ENCODE data around the gene FAM221B.

FAM221B gene

DNA sequence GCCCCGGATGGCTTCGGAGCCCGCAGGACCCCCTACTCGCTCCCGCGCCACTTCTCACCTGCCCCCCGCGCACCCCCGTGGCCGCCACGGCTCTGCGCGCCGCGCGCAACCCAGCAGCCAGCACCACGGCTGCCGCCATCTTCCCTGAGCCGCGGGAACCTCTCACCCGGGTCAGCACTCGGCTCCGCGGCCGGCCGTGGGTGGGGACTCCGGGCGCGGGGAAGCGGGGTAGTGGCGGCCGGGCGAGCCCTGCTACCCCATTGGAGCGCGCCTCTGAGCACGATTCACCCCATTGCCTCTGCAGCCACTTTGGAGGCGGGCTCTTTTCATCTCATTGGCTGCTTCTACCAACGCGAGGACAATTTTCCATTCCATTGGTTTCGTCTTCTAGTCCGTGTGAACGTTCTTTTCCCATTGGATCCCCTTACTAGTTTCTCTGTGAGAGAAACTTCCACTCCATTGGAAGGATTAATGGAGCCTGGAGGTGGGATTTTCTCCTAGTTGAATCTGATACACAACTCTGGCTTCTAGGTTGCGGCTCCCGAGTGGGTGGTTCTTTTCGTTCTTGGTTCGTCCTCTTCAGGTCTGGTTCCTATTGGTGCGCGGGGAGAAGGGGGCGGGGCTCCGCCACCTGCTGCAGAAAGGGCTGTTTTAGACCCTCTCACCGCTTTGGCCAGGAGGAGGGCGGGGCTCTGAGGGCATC is 13.5 kb downstream of the FAM221B start, which contains the start of gene HINT2:
Gene HINT2 (minus strand): TSS at position 202 of the 703 bp plus-strand sequence. CDS start 63 bp downstream, at position 139.
- peak; percentile 99 for DNase-seq

DNA sequence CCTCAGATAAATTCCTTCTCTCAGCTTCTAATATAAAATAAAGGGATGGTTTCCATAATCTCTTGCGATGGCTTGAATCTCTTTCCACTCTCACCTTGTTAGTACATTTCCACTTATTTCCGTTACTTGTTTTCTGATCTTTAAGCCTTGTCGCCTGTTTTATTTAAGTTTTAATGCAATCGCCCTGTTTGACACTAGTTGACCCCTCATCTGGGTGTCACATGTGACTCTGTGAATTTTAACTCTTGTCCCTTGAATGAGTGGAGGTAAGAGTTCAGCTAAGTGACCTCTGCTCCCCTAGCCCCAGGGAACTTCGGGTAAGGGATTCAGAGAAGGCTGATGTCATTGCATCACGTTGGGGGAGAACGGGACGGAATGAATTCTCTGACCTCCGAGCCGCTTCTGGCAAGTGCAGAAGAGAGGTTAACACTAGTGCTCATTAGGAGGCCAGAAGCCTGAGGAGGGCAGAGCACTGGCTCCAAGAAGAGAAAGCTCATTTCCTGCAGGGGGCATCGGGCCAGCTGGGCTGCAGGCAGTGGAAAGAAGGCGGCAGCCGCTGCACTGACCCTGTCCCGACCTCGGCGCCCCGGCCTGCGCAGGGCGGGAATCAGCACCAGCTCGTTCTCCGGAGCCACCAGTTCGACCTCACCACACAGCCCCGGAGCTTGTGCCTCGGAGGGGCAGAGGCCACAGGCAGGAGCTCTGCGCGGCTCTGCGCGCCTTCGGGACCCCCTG is 14.3 kb downstream of the FAM221B start:
- peak; percentile 50 for DNase-seq

DNA sequence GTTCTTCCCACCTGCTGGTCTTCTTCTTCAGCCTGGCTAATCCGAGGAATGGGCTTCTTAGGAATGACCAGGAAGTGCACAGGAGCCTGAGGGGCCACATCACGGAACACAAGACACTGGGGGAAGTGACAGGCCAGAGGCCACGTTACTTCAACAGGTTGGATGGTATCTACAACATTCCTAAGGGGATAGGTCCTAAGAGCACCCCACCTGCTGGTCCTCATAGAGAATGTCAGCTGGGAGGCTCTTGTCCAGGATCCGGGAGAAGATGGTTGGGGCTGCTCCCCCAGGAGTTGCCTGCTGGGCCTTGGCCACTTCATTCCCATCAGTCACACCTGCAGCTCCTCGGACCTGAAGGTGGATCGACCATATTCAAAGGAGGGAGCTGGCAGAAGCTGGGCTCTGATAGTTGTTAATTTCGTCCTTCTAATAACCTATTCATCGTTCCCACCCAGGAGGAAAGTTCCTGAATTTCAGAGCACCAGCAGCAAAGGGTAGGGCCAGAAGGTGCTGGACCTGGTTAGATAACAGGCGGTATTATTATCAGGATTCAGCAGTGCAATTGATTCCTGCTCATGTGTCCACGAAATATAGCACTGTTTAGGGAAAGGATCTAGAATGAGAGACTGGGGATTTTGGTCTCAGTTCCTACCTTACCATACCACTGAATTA is 15.0 kb downstream of the FAM221B start:
- DNase-seq, result no peak

DNA sequence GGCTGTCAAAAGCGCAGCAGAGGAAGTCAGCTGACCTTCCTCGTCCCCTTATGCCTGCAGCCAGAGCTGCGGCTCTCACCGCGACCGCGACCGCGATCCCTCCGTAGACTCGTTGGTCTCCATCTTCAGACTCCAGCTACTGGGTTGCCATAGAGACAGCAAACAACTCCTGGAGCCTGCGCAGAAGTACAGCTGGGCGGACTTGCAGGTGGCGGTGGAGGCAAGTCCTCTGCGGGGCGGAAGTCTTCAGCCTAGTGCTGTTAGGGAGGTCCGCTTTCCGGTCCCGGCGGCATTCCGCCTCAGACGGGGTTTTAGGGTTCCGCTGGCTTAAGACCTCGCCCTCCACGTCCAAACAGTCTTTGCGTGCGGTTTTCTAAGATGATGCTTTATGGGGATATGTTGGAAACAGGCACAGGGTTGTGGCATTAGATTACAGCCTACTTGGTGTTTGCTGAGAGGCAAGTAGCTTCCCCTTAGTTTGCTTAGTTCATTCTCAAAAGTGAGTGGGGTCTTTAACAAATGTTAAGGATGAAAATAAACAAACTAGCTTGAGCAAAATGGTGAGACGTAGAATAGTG is 16.4 kb downstream of the FAM221B start, which contains the start of gene SPAG8:
Gene SPAG8 (minus strand): TSS at position 238 of the 578 bp plus-strand sequence. CDS start 115 bp downstream, at position 123.
- DNase-seq, result peak; percentile 95

DNA sequence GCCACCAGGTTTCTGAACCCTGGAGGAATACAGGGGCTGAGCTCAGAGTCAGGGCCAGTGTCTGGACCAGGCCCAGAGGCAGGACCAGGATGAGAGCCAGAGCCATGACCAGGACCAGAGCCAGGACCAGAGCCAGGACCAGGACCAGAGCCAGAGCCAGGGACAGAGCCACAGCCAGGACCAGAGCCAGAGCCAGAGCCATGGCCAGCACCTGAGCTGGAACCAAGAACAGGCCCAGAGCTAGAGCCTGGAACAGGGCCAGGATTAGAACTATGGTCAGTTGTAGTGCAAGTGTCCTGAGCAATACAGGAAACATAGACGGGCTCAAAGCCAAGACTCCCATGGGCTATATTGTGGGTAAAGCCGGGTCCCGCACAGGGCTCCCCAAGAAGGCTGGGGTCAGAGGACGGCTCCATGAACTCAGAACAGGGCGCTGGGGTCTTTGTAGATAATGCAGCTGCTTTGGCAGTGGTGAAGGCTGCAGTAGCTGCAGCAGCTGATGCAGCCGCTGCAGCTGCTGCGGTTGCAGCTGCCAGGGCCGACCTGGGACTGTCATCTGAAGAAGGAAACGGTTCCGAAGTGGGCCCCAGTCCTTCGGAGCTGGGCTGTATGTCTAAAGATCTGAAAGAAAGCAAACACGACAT is 17.0 kb downstream of the FAM221B start:
- no peak for DNase-seq

DNA sequence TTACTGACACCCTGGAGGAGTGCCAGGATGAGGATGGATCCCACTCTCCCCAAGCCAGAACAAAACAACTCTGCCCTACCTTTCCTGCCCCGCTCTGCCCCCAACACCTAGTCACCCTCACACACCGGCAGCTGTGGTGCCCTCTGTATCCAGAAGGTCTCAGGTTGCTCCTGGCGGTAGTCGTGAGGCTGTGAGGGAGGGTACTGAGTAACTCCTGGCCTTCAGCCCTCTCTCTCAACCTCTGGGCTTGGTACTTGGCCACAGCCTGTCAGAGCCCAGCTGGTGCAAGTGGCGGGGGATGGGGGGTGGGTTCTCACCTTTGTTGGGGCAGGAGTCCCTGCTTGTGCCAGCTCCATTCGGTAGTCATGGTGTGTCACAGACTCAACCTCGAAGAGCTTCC is 18.4 kb downstream of the FAM221B start:
- DNase-seq, result no peak

DNA sequence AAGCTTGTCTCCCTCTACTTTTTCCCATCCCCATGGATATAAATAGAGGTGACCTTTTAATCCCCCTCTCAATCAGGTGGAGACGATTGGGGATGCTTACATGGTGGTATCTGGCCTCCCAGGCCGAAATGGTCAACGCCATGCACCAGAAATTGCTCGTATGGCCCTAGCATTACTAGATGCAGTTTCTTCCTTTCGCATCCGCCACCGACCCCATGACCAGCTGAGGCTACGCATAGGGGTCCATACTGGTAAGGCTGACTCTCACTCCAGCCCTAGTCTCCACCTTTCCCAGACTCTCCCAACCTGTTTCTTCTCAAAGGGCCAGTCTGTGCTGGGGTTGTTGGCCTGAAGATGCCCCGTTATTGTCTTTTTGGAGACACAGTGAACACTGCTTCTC is 20.1 kb downstream of the FAM221B start:
- DNase-seq, result no peak

DNA sequence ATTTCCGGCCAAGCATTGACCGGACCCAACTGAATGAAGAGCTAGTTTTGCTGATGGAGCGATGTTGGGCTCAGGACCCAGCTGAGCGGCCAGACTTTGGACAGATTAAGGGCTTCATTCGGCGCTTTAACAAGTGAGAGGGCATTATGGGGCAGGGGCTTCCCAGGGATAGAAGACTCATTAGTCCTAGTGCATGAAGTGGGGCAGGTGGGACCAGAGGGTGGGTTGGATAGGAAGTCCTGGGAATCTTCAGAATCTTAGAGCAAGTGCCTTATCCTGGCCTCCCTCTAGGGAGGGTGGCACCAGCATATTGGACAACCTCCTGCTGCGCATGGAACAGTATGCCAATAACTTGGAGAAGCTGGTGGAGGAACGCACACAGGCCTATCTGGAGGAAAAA is 22.4 kb downstream of the FAM221B start:
- no peak for DNase-seq

DNA sequence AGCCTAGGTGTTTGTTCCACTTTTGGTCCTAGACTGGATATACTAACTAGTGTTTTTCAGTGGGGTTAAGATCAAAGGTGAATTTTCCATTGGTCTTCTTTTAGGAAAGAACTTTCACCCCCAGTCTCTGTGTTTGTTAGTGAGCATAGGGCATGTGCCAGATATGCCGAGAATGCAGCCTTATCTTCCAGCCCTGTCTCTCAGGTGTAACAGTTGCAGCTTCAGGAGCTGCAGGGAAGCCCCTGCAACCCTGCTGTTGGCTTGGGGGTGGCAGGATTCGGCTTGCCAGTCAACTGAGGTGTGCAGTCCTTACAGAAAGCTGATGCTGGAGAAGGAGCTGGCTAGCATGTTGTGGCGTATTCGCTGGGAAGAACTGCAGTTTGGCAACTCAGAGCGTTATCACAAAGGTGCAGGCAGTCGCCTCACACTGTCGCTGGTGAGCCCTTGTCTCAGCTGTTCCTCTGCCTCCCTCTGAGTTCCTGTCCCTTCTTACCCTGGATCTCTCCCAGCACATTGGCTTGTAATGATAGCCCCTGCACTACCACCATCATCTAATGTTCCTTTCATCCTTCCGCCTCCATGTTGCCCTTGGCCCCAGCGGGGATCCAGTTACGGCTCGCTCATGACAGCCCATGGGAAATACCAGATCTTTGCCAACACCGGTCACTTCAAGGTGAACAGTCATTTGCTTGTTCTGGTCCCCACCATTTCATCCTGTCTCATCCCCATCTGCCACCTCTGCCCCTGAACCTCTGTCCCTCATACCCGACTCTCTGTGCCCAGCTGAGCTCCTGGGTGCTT is 27.0 kb downstream of the FAM221B start:
- DNase-seq, result no peak

DNA sequence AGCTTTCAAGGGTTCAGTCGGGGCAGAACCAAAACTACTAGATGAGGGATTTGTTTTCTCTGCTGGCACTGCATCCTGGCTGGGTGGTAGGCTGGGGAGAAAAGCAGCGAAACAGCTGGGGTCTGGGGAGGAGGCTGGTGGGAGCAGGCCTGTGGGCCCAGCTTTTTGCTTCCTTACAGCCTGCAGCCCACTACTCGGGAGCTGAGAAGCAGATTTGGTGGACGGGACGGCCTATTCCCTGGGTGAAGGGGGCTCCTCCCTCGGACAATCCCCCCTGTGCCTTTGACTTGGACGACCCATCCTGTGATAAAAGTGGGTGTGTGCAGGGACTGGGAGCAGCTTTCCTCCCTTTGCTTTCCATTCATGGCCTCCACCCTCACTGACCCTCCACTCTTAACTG is 28.0 kb downstream of the FAM221B start:
- DNase-seq, result no peak

DNA sequence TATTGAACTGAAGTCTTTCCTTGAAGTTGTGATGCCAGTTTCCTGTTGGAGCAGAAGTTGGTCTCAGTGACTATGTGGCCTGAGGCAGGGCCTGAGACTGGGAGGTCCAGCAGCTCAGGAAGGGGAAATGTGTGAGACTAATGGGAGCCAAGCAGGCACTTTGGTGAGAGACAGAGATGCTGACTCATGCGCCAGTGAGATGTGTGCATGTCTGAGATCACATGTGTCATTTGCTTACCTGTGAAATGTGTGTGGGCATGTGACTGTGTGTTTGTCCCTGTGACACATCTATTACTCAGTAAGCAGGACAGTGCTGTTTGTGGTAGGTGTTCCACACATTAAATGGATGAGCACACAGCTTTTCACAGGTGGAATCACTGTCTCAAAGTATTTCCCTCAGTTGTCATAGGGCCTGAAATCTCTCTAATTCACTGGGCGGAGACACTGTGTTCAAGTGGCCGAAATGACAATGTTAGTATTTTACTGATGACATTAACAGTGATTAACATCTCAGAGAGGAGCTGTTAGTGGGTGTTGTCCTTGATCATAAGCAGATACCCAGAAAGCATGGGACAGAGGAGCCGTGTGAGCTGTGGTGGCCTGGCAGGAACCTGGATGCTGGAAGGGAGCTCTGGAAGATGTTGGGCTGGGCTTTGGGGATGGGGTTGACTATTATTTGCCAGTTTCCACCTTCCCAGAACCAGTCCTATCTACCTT is 29.7 kb downstream of the FAM221B start:
- DNase-seq, result peak; percentile 62

DNA sequence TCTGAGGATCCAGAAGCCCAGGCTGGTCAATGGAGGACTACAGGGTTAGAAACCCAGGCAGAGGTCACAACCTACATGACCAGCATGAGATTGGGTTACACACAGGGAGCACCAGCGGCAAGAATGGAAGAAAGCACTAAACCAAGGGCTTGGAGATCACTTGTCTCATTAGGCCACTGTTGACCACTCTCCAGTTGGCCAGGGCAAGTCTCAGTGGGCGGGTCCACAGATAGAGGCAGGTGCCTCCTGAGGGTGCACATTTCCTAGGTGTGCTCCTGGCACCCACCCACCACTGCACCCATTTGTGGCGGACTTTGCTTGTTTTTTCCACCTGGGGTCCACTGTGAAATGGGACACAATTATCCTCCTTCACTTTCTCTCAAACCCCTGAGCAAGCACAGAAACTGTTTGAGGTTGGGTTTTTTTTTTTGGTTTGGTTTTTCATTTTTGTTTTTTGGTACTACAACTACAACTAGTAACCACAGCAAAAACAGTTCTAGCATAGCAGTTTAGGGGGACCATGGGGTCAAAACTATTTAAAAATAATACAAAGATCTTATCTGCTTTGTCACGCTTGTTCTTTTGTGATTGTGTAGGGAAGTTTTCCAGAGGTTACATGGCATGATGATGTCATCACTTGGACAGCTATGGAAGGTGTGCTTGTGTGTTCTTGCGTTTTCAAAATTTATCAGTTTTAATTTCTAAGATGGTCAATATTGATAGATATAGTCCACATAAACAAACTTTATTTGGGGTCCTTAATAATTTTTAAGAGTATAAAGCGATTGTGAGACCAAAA is 31.0 kb downstream of the FAM221B start:
- DNase-seq, result no peak

DNA sequence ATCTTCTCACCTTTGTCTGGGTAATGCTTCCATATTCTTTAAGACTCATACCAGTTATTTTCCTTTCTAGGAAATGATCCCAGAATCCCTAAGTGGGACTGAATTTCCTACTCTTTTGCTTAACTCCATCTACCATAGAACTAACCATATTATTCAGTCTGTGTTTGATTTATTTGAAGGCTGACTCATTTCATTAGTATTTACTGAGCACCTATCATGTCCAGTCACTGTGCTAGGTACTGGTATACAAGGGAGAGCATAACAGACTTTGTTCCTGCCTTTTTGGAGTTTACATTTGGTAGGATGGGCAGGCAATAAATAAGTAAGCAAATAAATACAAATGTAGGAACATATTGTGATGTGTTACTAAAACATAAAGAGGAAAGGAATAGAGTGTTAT is 32.8 kb downstream of the FAM221B start:
- no peak for DNase-seq

DNA sequence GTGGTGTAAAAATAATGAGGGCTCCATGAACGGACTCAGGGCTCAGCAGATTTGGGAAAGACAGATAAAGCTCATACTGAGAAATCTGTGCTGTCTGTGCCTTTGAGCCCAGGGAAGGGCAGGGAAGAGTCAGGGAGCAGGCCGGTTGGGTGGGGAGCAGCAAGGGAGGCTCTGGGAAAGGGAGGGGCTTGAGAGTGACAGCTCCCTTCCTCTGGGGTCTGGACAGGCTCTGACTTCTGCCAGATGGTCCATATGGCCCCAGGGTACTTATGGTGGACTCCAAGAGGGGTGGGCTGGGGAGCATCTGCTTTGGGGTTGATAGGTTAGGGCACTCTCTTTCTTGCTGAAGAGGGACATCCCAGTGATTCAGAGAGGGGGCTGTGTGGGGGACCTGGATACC is 35.1 kb downstream of the FAM221B start:
- no peak for DNase-seq

DNA sequence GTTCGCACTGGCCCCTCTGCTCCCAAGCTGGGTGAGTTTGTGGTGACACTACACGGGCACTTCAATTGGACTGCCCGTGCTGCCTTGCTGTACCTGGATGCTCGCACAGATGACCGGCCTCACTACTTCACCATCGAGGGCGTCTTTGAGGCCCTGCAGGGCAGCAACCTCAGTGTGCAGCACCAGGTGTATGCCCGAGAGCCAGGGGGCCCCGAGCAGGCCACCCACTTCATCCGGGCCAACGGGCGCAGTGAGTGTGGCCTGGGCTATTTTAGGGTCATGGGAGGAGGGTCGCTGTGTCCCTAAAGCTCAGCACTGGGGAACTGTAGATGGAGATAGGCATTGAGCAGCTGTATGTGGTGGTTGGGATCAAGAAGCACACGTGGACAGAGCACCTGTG is 35.7 kb downstream of the FAM221B start:
- no peak for DNase-seq

DNA sequence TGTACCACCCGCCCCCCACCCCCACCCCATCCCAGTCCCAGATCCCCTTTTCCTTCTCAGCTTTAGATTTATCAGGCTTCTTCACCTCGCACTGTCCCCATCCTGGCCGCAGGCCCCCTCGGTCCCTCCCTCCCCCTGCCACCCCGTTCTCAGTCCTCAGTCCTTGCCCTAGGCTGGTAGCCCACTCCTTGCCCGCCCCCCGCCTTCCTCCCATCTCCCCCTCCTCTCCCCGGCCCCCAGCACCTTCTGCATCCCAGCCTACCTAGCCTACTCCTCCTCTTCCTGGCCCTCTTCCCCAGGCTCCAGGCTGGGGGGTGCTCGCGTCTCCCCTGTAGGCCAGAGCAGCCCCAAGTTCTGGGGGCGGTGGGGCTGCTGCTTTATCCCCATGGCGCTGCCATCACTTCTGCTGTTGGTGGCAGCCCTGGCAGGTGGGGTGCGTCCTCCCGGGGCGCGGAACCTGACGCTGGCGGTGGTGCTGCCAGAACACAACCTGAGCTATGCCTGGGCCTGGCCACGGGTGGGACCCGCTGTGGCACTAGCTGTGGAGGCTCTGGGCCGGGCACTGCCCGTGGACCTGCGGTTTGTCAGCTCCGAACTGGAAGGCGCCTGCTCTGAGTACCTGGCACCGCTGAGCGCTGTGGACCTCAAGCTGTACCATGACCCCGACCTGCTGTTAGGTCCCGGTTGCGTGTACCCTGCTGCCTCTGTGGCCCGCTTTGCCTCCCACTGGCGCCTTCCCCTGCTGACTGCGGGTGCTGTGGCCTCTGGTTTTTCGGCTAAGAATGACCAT is 36.3 kb downstream of the FAM221B start:
- DNase-seq, result no peak

DNA sequence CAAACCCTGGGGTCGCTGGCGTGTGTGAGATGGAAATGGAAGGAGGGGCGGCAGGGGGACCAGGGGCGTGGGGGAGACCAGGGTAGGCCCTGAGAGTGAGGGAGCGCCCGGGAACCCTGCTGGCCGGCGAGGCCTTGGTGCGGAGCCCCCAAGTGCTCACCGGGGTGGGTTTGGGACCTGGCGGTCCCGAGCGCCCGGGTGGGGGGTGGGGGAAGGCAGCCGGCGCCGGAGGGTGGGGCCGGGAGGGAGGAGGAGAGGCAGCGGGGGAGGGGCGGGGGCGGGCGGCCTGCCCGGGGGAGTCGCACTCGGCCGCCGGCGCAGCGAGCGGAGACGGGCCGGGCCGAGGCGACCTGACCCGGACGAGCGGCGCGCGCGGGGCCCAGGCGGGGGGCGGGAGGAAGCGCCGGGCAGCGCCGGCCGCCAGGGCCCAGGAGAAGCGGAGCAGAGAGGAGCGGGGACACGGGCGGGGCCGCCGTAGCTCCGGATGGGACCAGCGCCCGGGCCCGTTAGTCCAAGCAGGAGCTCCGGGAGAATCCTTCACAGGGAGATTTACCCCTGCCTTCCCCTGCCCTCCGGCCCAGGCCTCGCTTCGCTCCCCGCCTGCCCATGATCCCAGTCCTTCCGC is 37.1 kb downstream of the FAM221B start, which contains the start of gene NPR2:
Gene NPR2 (plus strand): TSS at position 295 of the 625 bp plus-strand sequence. CDS start 818 bp downstream, outside the sequence.
- no peak for DNase-seq

DNA sequence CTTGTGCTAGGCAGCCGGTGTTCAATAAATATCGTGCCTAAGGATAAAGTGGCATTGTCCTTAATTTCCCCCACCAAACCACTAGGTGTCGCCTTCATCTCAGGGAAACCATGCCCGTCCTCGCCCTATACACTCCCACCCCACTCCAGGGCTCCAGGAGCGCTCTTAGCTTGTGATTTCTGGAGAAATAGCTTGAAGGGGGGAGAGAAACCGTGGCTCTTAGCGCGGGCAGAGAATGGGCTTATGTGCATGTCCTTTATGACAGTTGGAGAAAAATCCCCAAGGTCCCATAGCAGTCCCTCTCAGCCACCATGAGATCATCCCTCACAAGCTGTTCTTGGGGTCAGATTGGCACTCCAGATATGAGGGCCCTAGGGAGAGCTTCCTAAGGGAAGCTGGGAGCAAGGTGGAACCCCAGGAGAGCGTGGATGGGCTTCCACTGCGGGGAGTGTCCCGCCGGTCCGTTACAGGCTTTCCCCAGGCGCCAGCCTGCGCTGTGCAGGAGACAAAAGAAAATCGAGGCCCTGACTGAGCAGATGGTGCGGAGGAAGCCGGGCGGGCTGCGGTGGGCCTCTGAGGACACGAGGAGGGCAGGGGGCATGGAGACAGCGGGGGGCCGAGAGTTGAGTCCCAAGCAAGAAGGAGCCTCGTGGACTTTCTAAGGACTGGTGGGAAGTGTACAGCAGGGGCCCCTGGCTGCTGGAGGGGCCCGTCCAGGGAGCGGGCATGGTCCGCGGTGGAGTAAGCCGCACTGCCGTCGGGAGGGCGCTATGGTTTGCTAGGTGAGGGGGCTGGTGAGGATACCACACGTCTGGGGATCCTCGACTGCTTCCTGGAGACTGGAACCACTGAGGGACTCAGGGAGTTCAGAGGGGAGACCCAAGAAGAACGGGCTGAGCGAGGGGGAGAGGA is 37.9 kb downstream of the FAM221B start:
- peak; percentile 56 for DNase-seq

All from stimulated activated CD4-positive, alpha-beta T cell treated with anti-CD3 and anti-CD28 coated beads, Interleukin-15, amount 100 ng/mL, for 24 hours (primary cell).